Stimulated activated CD8-positive, alpha-beta memory T cell treated with anti-CD3 and anti-CD28 coated beads, Interleukin-15, amount 100 ng/mL, for 48 hours (primary cell): ENCODE data around the gene PTPN3.
"Not testable (repeated sequence)": the region's sequence is repeated elsewhere in the genome, so short reads cannot be mapped to it uniquely, and the experiment has no call there.

ENCODE experiments used
- DNase-seq, 2 donors: peaks; one replicate each; pipeline ENCODE4 v3.0.0-alpha.2; 2020; ENCODE audit warnings: low read depth in 2 of 2

PTPN3 gene

GRCh38 chr9:109342878-109343277 is 155.2 kb downstream of the PTPN3 start:
- DNase-seq: no peak

GRCh38 chr9:109341561-109341960 is 156.5 kb downstream of the PTPN3 start:
- no peak for DNase-seq

GRCh38 chr9:109340979-109341378 is 157.1 kb downstream of the PTPN3 start:
- not testable (repeated sequence) for DNase-seq

GRCh38 chr9:109336409-109336808 is 161.7 kb downstream of the PTPN3 start:
- DNase-seq: no peak

GRCh38 chr9:109335929-109336328 is 162.2 kb downstream of the PTPN3 start:
- no peak for DNase-seq

GRCh38 chr9:109335121-109335520 is 163.0 kb downstream of the PTPN3 start:
- no peak for DNase-seq

GRCh38 chr9:109331353-109331752 is 166.8 kb downstream of the PTPN3 start:
- no peak for DNase-seq

GRCh38 chr9:109329638-109330258 is 168.4 kb downstream of the PTPN3 start:
- DNase-seq: no peak

GRCh38 chr9:109328978-109329637 is 169.0 kb downstream of the PTPN3 start:
- DNase-seq: no peak
